GM19467 (cell line): ENCODE data around the gene SLX4IP.
A peak's percentile ranks its signal among the peaks of the same experiment; 100 is the strongest.

Experiments
- ATAC-seq: cut with Tn5 transposase; IDR thresholded peaks from one replicate; pipeline ENCODE4 v1.9.1; 2021; ENCODE audit warnings: mild to moderate bottlenecking, moderate library complexity; ENCODE audit not compliant: unreplicated experiment

Gene SLX4IP

GRCh38 chr20:10658876-10659632 lies 223.9 kb downstream of the SLX4IP start:
- ATAC-seq: no peak

- no peak for ATAC-seq
Observed at GRCh38 chr20:10659651-10660601, 224.8 kb downstream of the SLX4IP start.

- no peak for ATAC-seq
Observed at GRCh38 chr20:10660661-10661060, 225.6 kb downstream of the SLX4IP start.

GRCh38 chr20:10661261-10661660 lies 226.2 kb downstream of the SLX4IP start:
- ATAC-seq: no peak

GRCh38 chr20:10662151-10662550 lies 227.0 kb downstream of the SLX4IP start:
- no peak for ATAC-seq

GRCh38 chr20:10662661-10663458 lies 227.8 kb downstream of the SLX4IP start:
- ATAC-seq: no peak

- ATAC-seq: no peak
Observed at GRCh38 chr20:10663756-10664155, 228.7 kb downstream of the SLX4IP start.

GRCh38 chr20:10665027-10665561 lies 230.0 kb downstream of the SLX4IP start:
- ATAC-seq: no peak

- ATAC-seq: no peak
Observed at GRCh38 chr20:10665791-10666190, 230.7 kb downstream of the SLX4IP start.

- no peak for ATAC-seq
Observed at GRCh38 chr20:10666221-10667076, 231.3 kb downstream of the SLX4IP start.

- no peak for ATAC-seq
Observed at GRCh38 chr20:10667077-10667401, 231.9 kb downstream of the SLX4IP start.

- no peak for ATAC-seq
Observed at GRCh38 chr20:10667560-10668167, 232.6 kb downstream of the SLX4IP start.

- ATAC-seq: no peak
Observed at GRCh38 chr20:10668677-10669368, 233.7 kb downstream of the SLX4IP start.

GRCh38 chr20:10669843-10670446 lies 234.8 kb downstream of the SLX4IP start:
- ATAC-seq: no peak

- ATAC-seq: peak; percentile 28
Observed at GRCh38 chr20:10670501-10671220, 235.6 kb downstream of the SLX4IP start.

- peak; percentile 36 for ATAC-seq
Observed at GRCh38 chr20:10671221-10671918, 236.3 kb downstream of the SLX4IP start.

- no peak for ATAC-seq
Observed at GRCh38 chr20:10671919-10672623, 237.0 kb downstream of the SLX4IP start.
